Body of pancreas (tissue), 4 donors: ENCODE results near the gene ATOH1. TPM values are rescaled to one million over a fixed set of nuclear protein-coding genes. Genes with fewer than 3 reads are reported as not detected.

Experiments
- ATAC-seq: fragments of 150-250 bp; one replicate; pipeline ENCODE4 v1.9.1; 2016
- DNase-seq, 4 donors: peaks; one replicate each; pipeline ENCODE4 v3.0.0-alpha.2; 2019
- H3K27ac ChIP-seq, 4 donors: fragments of 200-600 bp; sonication (generic); 1 replicate in 3 of 4; 2 replicates in 1 of 4; pipeline versions ENCODE4 v1.5.1 to v1.6.1; 2016 to 2019; ENCODE audit warnings: mild to moderate bottlenecking in 1 of 4, mixed read lengths in 1 of 4, moderate library complexity in 1 of 4
- H3K27me3 ChIP-seq, 2 donors: fragments of 200-600 bp; sonication (generic); one replicate each; pipeline ENCODE4 v1.6.0; 2016; ENCODE audit warnings: mild to moderate bottlenecking in 1 of 2
- H3K36me3 ChIP-seq, 2 donors: fragments of 200-600 bp; sonication (generic); replicated peaks in 1 of 2; 2 replicates each; pipeline ENCODE4 v1.5.1; 2016; ENCODE audit warnings: low read depth in 2 of 2; ENCODE audit not compliant: insufficient read depth in 1 of 2
- H3K4me1 ChIP-seq: fragments of 200-600 bp; sonication (generic); one replicate; pipeline ENCODE4 v1.6.0; 2016
- H3K4me3 ChIP-seq, 2 donors: fragments of 200-600 bp; sonication (generic); 1 replicate in 1 of 2; 2 replicates in 1 of 2; pipeline ENCODE4 v1.5.1; 2016 to 2019
- H3K9me3 ChIP-seq, 3 donors: fragments of 200-600 bp; sonication (generic); 1 replicate in 2 of 3; 2 replicates in 1 of 3; pipeline ENCODE4 v1.5.1; 2016
- POLR2A ChIP-seq, 3 donors: fragments of 450-650 bp; IDR thresholded peaks; one replicate each; pipeline ENCODE4 v1.6.1; 2016; ENCODE audit warnings: antibody characterized with exemption in 3 of 3, mild to moderate bottlenecking in 2 of 3
- WGBS, 2 donors: methylation state at CpG; one replicate each; pipeline ENCODE4 v1.1.5; 2017; 5-methylcytosine and 5-hydroxymethylcytosine counted together
- intact Hi-C: fragments of 100-400 bp; cut with DNase I; formaldehyde crosslinking; loops from one replicate; pipeline ENCODE4 v1.15.1; 2023
- total RNA-seq, 2 donors: library from RNA; depleted of rRNA; stranded (reverse); fragments of >200 nt; gene quantifications; one replicate each; pipeline ENCODE4 v1.1.0, GENCODE V29; 2016
- TF ChIP-seq, protein P1 (sequence below), 7 experiments: fragments of 450-650 bp in 4 of 7; fragments of 200-600 bp in 3 of 7; sonication (generic) in 3 of 7; IDR thresholded peaks; one replicate each; pipeline ENCODE4 v1.5.1; 2016 to 2019; ENCODE audit warnings: antibody characterized with exemption in 7 of 7

ATOH1 gene
- total RNA-seq, 2 donors from 2014 or later, result not detected

GRCh38 chr4:93786149-93786548 lies 42.4 kb upstream of the ATOH1 start:
- intact Hi-C loops, result no loop called here
- no peaks in the 10 kb centered on the region for H3K4me1 ChIP-seq
- DNase-seq (no peak), ATAC-seq (no peak)
- H3K27ac ChIP-seq, result no peak overlapping the region
- WGBS, 2 donors, result 44 to 46% methylated on average over 2 of the region's 2 CpGs
- no peaks in the 10 kb centered on the region for H3K27me3 ChIP-seq
- H3K36me3 ChIP-seq, result no peaks in the 10 kb centered on the region
- no peak overlapping the region for H3K4me3 ChIP-seq
- no peak for TF ChIP-seq POLR2A (IDR thresholded peaks at IDR 0.05)
- TF ChIP-seq, protein P1, sequence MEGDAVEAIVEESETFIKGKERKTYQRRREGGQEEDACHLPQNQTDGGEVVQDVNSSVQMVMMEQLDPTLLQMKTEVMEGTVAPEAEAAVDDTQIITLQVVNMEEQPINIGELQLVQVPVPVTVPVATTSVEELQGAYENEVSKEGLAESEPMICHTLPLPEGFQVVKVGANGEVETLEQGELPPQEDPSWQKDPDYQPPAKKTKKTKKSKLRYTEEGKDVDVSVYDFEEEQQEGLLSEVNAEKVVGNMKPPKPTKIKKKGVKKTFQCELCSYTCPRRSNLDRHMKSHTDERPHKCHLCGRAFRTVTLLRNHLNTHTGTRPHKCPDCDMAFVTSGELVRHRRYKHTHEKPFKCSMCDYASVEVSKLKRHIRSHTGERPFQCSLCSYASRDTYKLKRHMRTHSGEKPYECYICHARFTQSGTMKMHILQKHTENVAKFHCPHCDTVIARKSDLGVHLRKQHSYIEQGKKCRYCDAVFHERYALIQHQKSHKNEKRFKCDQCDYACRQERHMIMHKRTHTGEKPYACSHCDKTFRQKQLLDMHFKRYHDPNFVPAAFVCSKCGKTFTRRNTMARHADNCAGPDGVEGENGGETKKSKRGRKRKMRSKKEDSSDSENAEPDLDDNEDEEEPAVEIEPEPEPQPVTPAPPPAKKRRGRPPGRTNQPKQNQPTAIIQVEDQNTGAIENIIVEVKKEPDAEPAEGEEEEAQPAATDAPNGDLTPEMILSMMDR (IDR thresholded peaks at IDR 0.05), result no peak
- H3K9me3 ChIP-seq, result no peaks in the 10 kb centered on the region

DNA sequence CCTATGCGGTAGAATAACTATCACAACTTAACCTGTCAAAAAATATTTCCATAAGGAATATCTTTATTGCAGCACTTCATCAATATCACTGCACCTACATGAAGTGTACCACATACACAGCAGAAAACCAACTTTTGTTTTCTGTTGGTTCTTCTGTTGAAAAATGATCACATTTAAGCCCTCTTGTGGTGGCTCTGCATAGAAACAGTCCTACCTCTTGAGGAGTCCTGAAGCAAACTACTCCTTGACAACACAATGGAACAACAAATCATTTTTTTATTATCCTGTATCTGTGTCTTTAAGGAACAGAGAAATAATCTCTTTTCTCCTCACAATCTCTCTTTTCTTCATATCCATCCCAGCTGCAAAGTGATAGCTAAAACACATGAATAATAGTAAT lies 39.8 kb upstream of the ATOH1 start:
- DNase-seq, result no peak
- WGBS, 2 donors, result 66 to 74% methylated on average over 1 of the region's 1 CpG
- no peaks in the 10 kb centered on the region for H3K27me3 ChIP-seq
- H3K4me3 ChIP-seq, result no peak overlapping the region
- H3K4me1 ChIP-seq, result no peaks in the 10 kb centered on the region
- no peak for ATAC-seq
- no peaks in the 10 kb centered on the region for H3K9me3 ChIP-seq
- intact Hi-C loops, result no loop called here
- TF ChIP-seq POLR2A (IDR thresholded peaks at IDR 0.05), result no peak
- TF ChIP-seq, protein P1 (IDR thresholded peaks at IDR 0.05), result no peak
- H3K27ac ChIP-seq, result no peak overlapping the region
- H3K36me3 ChIP-seq, result no peaks in the 10 kb centered on the region

- Histone ChIP-seq H3K4me1 (no peaks in the 10 kb centered on the region), H3K4me3 (no peak overlapping the region), H3K36me3 (no peaks in the 10 kb centered on the region), H3K27me3 (no peaks in the 10 kb centered on the region), H3K27ac (no peak overlapping the region), H3K9me3 (no peaks in the 10 kb centered on the region)
- peak; percentile 76 for ATAC-seq
- peak; percentile 56 to 71 (median 60) for DNase-seq
- intact Hi-C loops, result loop anchor here (10.0 kb wide), 1 partner anchor 333 kb away; no protein-coding TSS in a partner anchor
- TF ChIP-seq POLR2A (IDR thresholded peaks at IDR 0.05), result no peak
- TF ChIP-seq, protein P1 (IDR thresholded peaks at IDR 0.05), result peak; percentile 39 to 86 (median 73)
- 1% methylated on average over 3 of the region's 3 CpGs for WGBS, 2 donors
Measured at GRCh38 chr4:93791570-93792195, 36.9 kb upstream of the ATOH1 start.

DNA sequence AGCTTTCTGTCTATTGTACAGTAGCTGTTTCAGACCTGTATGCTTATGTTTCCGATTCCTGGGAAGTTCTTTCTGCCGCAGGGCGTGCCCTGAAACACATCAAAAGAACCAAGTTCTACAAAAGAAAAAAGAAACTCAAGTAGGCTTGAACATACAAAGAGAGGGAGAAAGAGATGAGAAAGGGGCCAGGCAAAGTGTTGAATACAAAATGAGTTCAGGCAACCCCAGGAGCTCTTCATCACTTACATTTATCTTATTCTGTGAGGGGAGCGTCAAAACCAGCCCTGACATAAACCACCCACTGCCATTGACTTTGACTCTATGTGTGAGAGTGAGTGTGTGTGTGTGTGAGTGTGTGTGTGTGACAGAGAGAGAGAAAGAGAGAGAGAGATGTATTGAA lies 26.5 kb upstream of the ATOH1 start:
- Histone ChIP-seq H3K9me3 (no peaks in the 10 kb centered on the region), H3K27ac (no peak overlapping the region), H3K4me1 (no peaks in the 10 kb centered on the region), H3K36me3 (no peaks in the 10 kb centered on the region), H3K4me3 (no peak overlapping the region), H3K27me3 (no peaks in the 10 kb centered on the region)
- intact Hi-C loops, result no loop called here
- WGBS, 2 donors, result 66 to 77% methylated on average over 4 of the region's 4 CpGs
- no peak for ATAC-seq
- TF ChIP-seq, protein P1 (IDR thresholded peaks at IDR 0.05), result no peak
- no peak for TF ChIP-seq POLR2A (IDR thresholded peaks at IDR 0.05)
- DNase-seq, result no peak

DNA sequence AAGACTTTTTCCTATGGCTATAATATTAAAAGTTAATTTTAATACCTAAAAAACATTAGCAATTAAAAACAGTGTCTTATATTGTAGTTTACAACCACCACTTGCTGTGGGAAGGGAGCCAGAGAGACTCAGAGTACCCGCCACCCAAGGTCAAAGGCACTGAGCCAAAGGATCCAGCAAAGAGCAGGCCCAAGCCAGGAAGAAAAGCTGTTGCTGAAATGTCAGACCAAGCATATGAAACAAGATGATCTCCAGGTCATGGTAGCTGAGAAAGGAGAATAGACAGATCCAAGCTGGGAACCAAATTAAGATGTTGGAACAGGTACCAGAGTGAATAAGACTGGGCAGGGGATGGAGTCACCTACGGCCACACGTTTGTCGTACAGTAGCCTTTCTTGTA lies 18.8 kb upstream of the ATOH1 start:
- intact Hi-C loops, result no loop called here
- no peak overlapping the region for H3K27ac ChIP-seq
- DNase-seq (peak; percentile 54 to 78 (median 70)), ATAC-seq (peak; percentile 47)
- no peaks in the 10 kb centered on the region for H3K27me3 ChIP-seq
- no peak overlapping the region for H3K4me3 ChIP-seq
- 70 to 77% methylated on average over 4 of the region's 4 CpGs for WGBS, 2 donors
- H3K9me3 ChIP-seq, result no peaks in the 10 kb centered on the region
- H3K36me3 ChIP-seq, result no peaks in the 10 kb centered on the region
- no peak for TF ChIP-seq POLR2A (IDR thresholded peaks at IDR 0.05)
- TF ChIP-seq, protein P1 (IDR thresholded peaks at IDR 0.05), result no peak
- peaks cover 4% of the 10 kb centered on the region for H3K4me1 ChIP-seq
